Testis (tissue), 2 donors: Measurements from ENCODE around the gene FHL1.

Experiments
- POLR2A ChIP-seq: fragments of 450-650 bp; IDR thresholded peaks from one replicate; pipeline ENCODE4 v1.6.1; 2017; ENCODE audit warnings: antibody characterized with exemption, mild to moderate bottlenecking, moderate library complexity
- TF ChIP-seq, protein P1 (sequence below), 3 experiments: fragments of 450-650 bp in 2 of 3; fragments of 200-600 bp in 1 of 3; sonication (generic) in 1 of 3; IDR thresholded peaks; one replicate each; pipeline ENCODE4 v1.5.1; 2016 to 2019; ENCODE audit warnings: antibody characterized with exemption in 3 of 3, mild to moderate bottlenecking in 2 of 3, moderate library complexity in 1 of 3

DNA sequence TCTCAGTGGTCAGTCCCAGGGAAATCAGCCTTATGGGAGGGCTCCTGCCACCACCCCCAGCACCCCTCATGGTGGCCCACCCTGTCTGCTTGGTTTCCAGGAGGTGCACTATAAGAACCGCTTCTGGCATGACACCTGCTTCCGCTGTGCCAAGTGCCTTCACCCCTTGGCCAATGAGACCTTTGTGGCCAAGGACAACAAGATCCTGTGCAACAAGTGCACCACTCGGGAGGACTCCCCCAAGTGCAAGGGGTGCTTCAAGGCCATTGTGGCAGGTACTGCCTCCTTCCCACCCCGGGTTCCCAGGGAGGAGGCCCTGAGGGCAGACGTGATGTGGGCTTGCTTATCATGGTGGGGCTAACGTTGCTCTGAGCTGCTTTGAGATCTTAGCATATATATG is 59.6 kb downstream of the FHL1 start:
- TF ChIP-seq, protein P1, sequence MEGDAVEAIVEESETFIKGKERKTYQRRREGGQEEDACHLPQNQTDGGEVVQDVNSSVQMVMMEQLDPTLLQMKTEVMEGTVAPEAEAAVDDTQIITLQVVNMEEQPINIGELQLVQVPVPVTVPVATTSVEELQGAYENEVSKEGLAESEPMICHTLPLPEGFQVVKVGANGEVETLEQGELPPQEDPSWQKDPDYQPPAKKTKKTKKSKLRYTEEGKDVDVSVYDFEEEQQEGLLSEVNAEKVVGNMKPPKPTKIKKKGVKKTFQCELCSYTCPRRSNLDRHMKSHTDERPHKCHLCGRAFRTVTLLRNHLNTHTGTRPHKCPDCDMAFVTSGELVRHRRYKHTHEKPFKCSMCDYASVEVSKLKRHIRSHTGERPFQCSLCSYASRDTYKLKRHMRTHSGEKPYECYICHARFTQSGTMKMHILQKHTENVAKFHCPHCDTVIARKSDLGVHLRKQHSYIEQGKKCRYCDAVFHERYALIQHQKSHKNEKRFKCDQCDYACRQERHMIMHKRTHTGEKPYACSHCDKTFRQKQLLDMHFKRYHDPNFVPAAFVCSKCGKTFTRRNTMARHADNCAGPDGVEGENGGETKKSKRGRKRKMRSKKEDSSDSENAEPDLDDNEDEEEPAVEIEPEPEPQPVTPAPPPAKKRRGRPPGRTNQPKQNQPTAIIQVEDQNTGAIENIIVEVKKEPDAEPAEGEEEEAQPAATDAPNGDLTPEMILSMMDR (IDR thresholded peaks at IDR 0.05), result no peak
- TF ChIP-seq POLR2A, result no peak
